ENCODE measurements around the gene SCAF4. TPM values are rescaled to one million over a fixed set of nuclear protein-coding genes. Genes with fewer than 3 reads are reported as not detected.
A peak's percentile ranks its signal among the peaks of the same experiment; 100 is the strongest.

SCAF4 gene
- total and polyA plus RNA-seq, 10 of the 15 experiments (the other 5 are each of a cell fraction or from before 2014, with no cell fraction given) = 4.3 to 49.3 (median 16.0) TPM

GRCh38 chr21:31659536-31660258, 72.2 kb downstream of the SCAF4 start, which contains the start of gene SOD1 (continued):
- no peak for TF ChIP-seq ZBTB11 (CRISPR knock-in tag; IDR thresholded peaks at IDR 0.05)
- no peak for TF ChIP-seq RELA (IDR thresholded peaks at IDR 0.05; ENCODE audit: borderline replicate concordance, partially characterized antibody)
- peak; percentile 70; the same call in 1 of the 2 replicates for TF ChIP-seq IKZF1 (conservative IDR thresholded peaks at IDR 0.05)
- no peak for TF ChIP-seq RCOR1 (conservative IDR thresholded peaks at IDR 0.05; ENCODE audit: low read depth, low read length)
- TF ChIP-seq SUZ12 (IDR thresholded peaks at IDR 0.05; ENCODE audit: unreplicated experiment) = no peak
- no peak for TF ChIP-seq JUNB (IDR thresholded peaks at IDR 0.05)
- TF ChIP-seq ZNF622 (IDR thresholded peaks at IDR 0.05) = no peak
- no peak for TF ChIP-seq MEF2B (IDR thresholded peaks at IDR 0.05; ENCODE audit: partially characterized antibody, poor library complexity, severe bottlenecking)
- TF ChIP-seq CEBPB (IDR thresholded peaks at IDR 0.05; ENCODE audit: borderline replicate concordance in 1 of 2, low read depth in 2 of 2, low read length in 2 of 2) = no peak
- TF ChIP-seq TCF3 (IDR thresholded peaks at IDR 0.05; ENCODE audit: borderline replicate concordance, insufficient read depth, low read depth, low read length) = 0 out of 2 replicates have a peak, but pooled peaks have one; percentile 24
- TF ChIP-seq USF1 (IDR thresholded peaks at IDR 0.05; ENCODE audit: borderline replicate concordance, extremely low read length, insufficient read depth, low read depth, low read length) = no peak
- TF ChIP-seq ZNF384 (IDR thresholded peaks at IDR 0.05; ENCODE audit: borderline replicate concordance, low read depth, low read length) = no peak
- TF ChIP-seq CREM (IDR thresholded peaks at IDR 0.05; ENCODE audit: low read depth) = peak; percentile 37; the same call in 1 of the 2 replicates
- no peak for TF ChIP-seq RAD21 (IDR thresholded peaks at IDR 0.05; ENCODE audit: insufficient read depth, low read depth, low read length)
- TF ChIP-seq NFYB (IDR thresholded peaks at IDR 0.05; ENCODE audit: insufficient read depth, low read depth, low read length) = peak; percentile 80; the same call in 1 of the 2 replicates
- TF ChIP-seq REST (IDR thresholded peaks at IDR 0.05; ENCODE audit: low read depth, low read length) = no peak
- no peak for TF ChIP-seq BCLAF1 (IDR thresholded peaks at IDR 0.05)
- TF ChIP-seq GABPA (IDR thresholded peaks at IDR 0.05; ENCODE audit: low read depth) = no peak
